Fibroblast of skin of abdomen (primary cell): ENCODE data around the gene BICD2.
A peak's percentile ranks its signal among the peaks of the same experiment; 100 is the strongest.

ENCODE experiments used
- DNase-seq: peaks from one replicate; pipeline ENCODE4 v3.0.0-alpha.2; 2013

Gene BICD2

DNA sequence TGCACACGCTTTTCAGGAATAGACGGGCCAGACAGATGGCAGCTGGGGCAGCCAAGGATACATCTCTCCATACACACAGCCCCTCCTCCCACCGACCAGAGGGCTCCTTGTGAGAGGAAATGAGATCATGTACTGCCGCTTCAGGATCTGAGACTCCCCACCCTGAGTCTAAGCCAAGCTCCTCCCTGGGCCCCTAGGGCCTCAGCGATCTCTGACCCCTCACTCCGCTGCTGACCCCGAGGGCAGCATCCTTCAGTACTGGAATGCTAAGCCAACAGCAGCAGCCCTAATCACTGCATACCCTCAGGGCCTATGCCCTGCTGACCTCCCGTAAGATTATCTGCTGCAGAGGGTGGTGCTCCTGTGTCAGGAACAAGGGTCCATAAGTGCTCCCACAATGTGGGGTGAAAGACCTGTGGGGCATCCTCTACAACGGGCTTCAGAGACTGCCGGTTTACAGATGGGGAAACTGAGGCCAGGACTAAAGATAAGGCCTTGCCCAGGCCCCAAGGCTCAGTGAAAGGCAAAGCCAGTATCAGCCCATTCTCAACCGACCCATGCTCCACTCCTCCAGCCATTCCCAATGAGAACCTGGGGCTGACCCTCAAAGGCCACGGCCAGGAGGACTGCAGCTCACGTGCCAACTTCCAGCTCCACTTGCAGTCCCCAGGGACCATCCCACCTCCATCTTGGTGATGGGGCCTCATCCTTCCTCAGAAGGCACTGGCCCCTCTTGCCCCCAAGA lies 37.5 kb downstream of the BICD2 start:
- DNase-seq = peak; percentile 30

DNA sequence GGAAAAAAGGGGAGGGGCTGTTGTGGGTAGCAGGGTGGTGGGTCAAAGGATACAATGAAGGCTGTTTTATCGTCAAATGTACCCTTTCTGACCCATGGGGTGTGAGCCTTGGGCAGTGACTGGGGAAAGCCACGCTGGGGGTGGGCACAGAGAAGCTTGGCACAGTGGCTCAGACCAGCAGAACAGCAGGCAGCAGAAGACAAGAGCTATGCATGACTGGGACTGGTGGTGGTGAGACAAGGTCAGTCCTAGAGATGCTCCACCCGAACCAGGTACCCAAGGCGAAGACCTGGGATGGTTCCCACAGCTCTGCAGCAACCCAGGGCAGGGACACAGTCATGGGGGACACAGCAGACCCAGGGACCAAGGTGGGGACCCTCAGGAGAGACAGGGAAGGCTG lies 38.3 kb downstream of the BICD2 start:
- DNase-seq = no peak

DNA sequence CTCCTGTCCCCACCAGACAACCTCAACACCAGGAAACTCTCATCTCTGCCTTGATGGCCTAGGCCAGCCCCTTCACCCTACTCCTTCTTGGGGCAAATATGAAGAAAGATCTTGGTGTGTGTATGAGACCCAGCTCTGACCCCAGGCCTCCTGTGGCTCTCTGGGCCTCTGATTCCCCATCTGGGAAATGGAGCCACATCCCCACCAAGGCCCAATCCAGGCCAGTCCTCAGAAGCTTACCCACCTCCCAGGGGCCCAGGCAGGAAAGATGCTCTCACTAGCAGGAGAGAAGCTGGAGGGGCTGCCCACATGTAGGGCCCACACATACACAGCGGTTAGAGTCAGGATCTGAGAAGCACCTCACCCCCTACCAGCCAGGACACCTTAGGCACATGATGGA lies 38.9 kb downstream of the BICD2 start:
- DNase-seq = no peak

DNA sequence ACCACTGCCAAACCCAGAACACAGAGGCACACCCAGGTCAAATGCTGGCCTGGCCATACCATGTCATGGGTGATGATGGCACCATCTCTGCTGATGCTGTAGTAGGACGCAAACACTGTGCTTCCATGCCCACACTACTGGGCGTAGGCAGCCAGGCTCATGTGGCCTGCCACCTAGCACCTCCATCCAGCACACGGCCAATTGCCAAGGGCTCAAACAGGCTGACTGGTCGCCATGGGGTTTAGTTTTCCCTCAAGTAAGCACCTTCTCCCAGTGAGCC lies 39.4 kb downstream of the BICD2 start:
- no peak for DNase-seq

DNA sequence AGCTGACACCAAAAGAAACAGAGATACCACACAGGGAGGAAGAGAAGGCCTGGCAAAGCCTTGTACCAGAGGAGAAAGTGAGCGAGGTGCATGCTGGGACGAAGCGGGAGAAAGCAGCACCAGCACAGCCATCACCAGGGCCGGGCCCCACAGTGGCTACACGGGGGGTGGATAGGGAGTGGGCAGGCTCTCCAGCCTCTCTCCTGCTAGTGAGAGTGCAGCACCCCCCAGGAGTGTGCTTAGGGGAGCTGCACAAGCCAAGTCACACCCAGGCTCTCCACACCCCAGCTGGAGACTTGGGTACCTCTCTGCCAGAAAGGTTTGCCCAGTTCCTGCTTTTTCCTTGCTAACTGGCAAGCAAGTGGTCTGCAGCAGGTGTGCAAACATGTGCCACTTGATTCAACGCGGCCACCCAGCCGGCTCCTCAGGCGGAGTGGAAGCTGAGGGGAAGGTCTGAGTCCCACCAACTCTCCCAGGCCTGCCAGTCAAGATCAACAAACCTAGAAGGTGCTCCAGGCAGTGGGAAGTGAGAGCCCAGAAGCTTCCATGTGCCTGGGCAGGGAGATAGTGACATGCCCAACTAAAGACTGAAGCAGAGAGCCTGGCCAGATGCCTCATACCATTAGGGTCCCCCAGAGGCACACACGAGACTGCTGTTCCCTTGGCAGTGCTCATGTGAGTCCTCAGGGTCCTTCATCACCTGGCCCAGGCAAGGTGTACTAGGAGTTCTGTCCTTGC lies 39.9 kb downstream of the BICD2 start:
- no peak for DNase-seq

DNA sequence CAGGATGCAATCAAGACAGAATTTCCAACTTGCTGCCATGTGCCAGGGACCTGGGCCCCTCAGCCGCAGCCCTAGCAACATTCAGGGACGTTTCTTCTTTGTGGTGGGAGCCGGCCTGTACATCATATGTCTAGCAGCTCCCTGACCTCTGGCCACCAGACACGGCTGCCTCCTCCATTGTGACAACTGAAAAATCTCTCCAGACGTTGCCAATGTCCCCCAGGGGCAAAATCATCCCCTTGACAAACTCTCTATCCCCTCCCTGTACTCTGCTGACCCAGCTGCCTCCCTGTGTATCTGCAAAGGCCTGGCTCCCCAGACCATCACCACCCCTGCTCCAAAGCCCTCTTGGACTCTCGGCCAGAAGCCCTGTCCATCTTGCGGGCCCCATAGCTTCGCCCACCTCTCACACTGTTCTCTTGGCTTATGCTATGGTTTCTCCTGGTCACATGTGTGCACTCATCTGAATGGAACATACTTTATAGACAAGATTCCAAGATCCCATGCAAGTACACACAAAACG lies 40.8 kb downstream of the BICD2 start:
- DNase-seq = no peak

DNA sequence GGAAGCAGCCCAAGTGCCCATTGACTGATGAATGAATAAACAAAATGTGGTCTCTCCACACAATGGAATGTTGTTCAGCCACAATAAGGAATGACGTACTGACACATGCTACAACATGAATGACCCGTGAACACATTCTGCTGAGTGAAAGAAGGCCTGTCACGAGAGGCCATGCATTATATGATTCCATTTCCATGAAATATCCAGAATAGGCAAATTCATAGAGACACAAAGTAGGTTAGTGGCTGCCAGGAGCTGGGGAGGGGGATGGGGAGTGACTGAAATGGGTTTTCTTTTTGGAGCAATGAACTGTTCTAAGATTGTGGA lies 41.4 kb downstream of the BICD2 start:
- DNase-seq = peak; percentile 54

DNA sequence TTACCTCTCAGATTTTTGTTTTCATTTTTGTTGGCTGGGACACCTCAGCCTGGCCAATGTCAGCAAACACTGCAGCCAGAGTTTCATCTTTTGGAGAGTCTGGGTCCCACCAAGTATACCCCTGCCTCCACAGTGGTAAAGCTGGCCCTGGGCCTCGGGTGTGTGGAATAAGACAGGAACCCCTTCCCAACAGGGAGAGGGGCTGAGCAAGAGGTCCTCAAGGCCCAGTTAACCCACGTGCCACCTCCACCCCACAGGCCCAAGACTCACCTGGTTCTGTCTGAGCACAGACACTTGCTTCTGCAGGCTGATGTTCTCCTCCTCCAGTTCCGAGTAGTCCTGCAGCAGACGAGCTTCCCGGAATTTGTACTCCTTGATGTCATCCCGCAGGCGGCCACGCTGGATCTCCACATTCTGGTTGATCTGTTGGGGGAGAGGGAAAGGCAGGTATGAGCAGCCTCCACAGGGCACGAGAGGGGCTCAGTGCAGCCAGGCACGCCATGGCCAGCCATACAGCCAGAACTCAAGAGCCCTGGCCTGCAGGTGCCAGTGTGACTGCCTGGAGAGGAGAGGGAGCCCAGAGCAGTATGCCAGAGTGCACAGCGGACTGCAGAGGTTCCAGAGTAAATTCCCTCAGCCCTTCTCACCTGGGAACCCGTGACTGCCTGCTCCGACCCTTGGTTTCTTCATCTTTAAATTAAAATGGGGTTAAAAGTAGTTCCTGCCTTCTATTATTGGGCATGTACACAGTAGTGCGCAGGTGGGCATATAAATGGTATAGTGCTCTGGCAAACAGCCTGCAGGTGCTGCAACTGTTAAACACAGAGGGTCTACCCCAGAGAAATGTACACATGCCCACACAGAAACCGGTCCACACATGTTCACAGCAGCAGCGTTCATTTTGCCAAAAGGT lies 42.0 kb downstream of the BICD2 start:
- DNase-seq = no peak

DNA sequence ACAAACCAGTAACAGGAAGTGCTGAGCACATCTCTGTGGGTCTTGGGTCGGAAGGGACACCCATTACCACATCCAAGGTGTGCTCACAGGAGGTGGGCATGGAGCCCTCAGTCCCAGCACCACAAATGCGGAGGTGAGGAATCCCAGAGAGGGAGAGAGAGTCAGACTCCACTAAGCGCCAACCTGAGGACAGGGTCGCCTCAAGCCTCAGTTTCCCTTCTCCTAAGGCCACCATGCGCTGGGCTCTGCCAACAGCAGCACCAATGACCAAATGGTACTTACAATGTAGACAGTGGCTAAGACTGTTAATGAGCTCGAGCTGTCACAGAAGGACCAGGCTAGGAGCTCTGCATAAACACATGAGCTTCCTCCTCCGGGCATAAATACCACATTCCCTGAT lies 43.1 kb downstream of the BICD2 start:
- no peak for DNase-seq

DNA sequence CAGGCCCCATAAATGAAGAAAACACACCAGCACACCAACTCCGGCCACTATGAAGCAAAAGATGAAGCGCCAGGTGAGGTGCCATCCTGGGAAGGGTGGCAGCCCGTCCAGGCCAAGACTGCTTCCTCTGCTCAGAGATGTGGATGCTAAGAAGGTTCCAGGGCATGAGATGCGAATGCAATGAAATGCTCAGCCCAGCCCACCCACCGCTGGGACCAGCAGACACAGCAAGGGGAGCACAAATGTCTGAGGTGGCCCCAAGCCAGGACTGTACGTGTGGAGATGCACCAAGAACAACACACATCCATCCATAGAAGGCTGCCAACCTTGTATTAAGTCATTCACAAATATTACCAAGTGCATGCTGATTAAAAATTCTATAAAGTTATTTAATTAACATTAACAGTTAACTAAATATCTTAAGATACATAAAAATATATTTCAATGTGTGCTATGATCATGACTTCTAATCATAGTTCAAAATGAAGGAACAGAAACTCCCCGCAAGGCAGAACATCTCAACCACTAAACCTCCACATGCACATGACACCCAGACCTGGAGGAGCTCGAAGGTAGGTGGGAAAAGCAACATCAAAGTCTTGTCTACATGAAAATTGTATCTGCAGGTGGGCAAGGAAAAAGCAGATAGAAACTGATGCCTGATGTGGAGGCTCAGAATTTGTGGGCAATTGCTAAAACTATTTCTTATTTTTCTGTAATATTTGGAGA lies 43.7 kb downstream of the BICD2 start:
- DNase-seq = no peak

DNA sequence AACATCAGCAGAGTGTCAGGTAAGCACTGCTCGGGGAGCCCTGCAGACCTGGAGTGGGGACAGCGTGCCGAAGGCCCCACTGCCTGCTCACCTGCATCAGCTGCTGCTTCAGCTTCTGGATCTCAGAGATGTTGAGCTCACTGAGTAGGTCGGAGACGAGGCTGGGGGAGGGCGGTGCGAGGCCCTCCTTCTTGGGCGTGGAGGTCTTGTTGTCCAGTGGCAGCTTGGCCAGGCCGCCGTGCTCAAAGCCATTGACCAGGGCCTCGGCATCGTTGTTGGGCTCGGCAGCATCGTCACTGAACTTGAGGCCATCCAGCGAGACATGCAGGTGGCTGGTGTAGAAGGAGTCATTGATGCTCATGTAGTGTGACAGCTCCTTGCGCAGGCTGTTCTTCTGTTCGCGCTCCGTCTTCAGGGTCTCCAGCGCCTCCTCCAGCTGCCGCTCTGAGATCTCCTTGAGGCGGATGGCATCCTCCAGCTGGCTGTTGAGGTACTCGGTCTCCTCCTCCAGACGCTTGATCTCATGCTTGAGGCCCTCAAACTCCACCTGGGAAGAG lies 44.3 kb downstream of the BICD2 start:
- DNase-seq = no peak

DNA sequence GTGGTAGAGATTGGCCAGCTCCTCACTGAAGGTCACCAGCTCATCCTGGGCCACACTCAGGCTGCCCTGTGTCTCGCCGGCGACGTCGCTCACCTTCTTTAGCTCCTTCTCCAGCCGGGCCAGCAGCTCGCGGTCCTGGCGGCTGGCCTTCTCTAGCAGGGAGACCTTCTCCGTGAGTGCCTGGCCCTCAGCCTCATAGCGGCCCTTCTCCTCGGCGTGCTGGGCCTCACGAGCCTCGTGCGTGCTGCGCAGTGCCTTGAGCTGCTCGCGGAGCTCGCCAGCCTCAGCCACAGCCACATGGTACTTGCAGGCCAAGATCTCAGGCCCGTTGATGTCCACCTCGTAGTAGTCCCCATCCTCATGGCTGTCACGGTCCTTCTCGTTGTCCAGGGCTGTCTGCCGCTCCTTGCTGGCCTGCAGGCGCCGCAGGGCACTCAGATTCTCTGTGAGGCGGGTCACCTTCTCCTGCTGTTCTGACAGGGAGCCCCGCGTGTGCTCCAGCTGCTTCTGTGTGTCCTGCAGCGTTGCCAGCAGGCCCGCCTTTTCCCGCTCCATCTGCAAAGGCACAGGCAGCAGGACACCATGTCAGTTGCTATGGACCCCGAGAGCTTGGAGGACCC lies 45.5 kb downstream of the BICD2 start:
- no peak for DNase-seq

DNA sequence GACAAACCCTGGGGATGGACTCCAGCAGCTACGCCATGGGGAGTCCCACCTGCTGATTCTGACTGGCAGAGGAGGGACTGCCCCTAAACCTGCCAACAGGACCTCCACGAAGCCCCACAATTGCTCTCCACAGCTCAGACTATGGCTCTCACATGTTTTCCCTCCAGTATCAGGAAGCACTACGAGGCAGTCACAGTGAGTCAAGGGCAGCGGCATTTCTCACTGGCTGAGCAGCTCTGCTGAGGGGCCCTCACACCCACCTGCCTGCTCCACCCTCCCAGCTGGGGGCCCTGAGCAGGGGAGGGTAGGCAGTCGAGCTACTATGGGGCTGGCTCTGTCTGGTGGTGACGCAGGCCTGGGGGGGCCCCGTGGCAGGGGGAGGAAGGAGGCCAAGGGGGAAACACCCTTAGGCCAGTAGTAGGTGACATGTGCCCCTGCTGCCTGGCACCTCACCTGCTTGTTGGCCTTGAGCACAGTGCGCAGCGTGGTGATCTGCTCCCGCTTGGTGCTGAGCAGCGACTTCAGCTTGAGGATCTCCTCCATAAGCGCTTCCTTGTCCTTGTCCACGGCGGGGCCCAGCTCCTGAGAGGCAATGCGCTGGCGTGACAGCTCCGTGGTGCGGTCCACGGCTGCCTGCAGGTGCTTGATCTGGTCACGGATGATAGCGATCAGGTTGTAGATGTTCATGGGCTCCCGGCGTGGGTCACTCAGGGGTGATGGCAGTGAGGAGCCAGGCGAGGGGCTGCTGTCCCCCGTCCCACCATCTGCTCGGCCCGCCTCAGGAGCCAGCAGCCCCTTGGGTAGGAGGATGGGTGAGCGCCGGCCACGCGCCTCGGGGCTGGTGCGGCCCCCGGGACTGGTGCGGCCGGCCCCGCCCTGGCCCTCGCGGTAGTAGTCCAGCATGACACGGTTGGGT lies 46.3 kb downstream of the BICD2 start:
- DNase-seq = no peak

DNA sequence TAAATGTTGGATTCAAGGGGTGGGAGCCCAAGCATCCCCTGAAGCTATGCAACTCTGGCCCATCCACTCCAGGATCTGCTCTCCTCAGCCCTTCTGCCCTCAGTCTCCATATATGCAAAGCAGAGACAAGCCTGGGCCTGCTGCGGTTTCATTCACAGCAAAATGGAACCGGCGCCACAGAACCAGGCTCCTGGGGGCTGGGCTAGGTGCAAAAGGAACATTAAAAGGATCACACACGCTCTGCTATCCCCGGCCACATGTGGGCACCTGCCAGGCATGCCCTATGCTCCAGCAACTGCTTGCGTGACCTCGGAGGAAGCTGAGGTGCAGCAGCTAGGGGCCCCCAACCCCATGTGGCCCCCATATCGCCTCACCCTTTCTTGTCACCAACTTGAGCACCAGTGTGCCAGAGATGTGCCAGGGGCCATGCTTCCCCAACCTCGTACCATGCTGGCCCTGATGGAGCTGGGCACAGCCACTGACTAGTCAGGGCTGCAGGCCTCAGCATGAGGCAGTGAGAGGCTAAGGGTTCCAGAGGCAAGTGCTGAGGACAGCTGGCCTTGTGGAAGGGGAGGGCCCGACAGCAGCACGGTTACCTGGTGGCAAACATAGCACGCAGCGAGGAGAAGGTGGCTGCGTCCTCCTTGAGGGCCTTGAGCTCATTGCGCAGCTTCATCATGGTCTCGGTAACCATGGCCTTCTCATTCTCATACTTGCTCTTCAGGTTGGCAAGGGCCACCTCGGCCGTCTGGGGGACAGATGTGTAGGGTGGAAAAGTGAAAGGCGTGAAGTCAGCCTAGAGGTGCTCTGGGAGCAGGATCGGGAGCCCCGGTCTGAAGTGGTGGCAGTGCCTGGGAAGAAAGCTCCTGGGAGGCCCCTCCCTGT lies 47.2 kb downstream of the BICD2 start:
- no peak for DNase-seq

DNA sequence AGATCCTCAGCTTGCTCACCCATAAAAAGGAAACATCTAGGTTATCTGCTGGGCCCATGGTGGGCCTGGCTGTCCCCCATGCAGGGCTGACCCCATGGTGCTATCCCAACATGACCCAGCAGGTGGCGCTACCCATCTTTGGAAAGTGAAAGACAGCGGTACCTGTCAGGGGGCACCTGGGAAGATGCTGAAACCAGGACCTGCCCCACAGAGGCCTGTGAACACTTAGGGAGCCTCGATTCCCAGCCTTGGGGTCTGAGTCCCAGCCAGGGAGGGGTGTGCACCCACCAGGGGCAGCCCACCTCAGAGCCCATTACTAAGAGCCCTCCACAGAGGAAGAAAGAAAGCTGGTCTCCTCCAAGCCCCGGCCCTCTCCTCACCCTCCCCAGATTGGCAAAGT lies 48.1 kb downstream of the BICD2 start:
- DNase-seq = peak; percentile 21

DNA sequence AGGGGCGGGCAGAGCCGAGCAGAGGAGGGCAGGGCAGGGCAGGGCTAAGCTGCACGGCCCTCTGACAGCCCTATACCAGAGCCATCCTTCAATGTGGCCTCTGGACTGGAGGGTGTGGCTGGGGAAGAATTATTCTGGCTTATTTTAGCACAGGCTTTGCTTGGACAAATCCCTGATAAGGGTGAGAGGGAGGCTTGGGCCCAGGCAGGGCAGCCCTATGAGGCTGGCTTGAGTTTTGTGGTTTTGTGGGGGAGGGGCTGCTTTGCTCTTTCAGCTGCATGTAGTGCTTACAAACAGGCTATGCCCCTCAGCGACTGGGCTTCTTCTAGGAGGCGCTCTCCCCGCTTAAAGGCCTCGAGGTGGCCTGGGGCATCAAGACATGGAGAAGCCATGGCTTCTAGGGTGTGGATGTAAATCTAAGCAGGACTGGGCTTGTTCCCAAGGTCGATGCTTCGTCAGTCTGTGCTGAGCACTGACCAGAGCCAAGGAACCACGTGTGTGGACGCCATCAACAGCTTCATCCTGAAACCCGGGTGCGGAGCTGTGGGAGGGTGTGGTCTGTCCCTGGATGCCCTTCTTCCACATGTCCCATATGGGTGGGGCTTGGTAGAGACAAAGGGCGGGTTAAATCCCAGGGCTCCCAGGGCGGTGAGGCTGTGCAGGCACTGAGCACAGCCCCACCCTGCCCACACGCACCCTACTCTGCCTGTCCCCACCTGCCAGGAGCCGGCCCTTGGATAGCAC lies 49.0 kb downstream of the BICD2 start:
- DNase-seq = no peak

DNA sequence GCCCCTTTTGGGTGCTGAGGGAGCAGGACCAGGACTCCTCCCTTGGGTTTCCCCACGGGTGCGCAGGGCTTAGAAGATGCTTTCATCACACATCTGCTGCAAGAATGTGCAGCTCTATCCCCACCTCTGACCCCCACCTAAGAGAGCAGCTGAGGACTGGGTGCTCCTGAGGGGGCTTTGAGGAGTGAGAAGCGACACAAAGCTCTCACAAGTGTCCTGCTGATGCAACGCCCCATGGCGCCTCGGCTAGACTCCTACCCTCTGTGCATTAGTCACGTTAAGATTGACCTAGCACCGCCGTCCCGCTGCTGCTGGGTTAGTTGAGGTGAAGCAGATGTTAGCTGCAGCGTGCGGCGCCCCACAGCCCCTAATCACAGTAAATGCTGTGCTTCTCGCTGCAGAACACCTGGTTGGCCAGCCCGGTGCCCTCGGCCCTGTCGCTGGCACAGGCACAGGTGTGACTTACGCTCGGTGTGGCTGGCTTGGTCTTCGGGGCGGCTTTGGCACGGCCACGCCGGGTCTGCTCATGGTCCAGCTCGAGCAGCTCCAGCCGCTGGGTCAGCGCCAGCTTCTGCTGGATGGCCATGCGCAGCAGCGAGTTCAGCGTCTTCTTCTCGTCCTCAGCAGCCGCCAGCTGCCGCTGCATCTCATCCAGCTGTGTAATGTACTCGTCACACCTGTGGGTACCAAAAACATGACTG lies 49.7 kb downstream of the BICD2 start:
- DNase-seq = no peak

DNA sequence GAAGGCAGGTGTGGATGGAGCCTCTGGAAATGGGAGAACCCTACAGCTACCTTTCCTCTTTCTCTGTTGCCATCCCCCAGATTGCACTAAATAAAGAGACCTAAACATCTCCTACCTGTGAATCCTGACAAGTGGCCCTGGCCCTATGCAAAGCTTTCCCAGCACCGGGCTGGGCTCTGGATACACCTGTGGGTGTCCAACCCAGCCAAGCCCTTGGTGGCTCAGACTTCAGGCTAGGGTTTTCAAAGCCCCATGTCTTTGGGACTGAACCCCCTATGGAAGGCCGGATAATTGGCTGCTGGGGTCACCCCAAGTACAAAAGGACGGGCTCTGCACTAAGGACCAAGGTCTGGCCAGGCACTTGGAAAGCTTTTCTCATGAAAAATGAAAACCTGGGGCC lies 50.6 kb downstream of the BICD2 start:
- no peak for DNase-seq
